Endothelial cell of umbilical vein (primary cell): Measurements from ENCODE around the gene ETS1. TPM values are rescaled to one million over a fixed set of nuclear protein-coding genes. Genes with fewer than 3 reads are reported as not detected.

Source experiments
- BruUV-seq: library from RNA; stranded (reverse); fragments of 400-500 nt; replicated peaks from 2 replicates; lab custom pipeline; 2021; lab: Mats Ljungman, UMichigan
- CTCF ChIA-PET: fragments of 300-600, 350-600 bp; sonication (Branson Sonifier 250); formaldehyde crosslinking; loops from one replicate; lab custom pipeline; 2021; ENCODE audit warnings: antibody characterized with exemption, inconsistent platforms; lab: Charles Lee
- POLR2A ChIA-PET: fragments of 300-600, 350-600 bp; sonication (Branson Sonifier 250); formaldehyde crosslinking; loops from one replicate; lab custom pipeline; 2021; ENCODE audit warnings: antibody characterized with exemption, inconsistent platforms; lab: Charles Lee
- DNase-seq: peaks from one replicate; pipeline ENCODE4 v3.0.0-alpha.2; 2011; ENCODE audit warnings: low read depth, low spot score
- FAIRE-seq: peaks from 2 replicates; lab custom pipeline; 2011; peaks lifted over from hg19 to GRCh38; lab: Jason Lieb, UNC
- H2AFZ ChIP-seq: 2 replicates; pipeline ENCODE4 v1.6.0; 2012; ENCODE audit warnings: low read depth, low read length, control low read depth, inconsistent platforms
- H3K27ac ChIP-seq: 2 replicates; pipeline ENCODE4 v1.5.1; 2011; ENCODE audit warnings: low read depth, mild to moderate bottlenecking, control low read depth, low read length, moderate library complexity; ENCODE audit not compliant: insufficient read depth
- H3K27me3 ChIP-seq, 2 experiments: 2 replicates each; pipeline versions ENCODE4 v1.6.0 to v1.6.1; 2011; ENCODE audit warnings: low read length in 2 of 2, mixed read lengths in 1 of 2; ENCODE audit not compliant: control insufficient read depth in 2 of 2, insufficient read depth in 2 of 2
- H3K36me3 ChIP-seq, 2 experiments: 2 replicates in 1 of 2; 3 replicates in 1 of 2; pipeline ENCODE4 v1.5.1; 2011; ENCODE audit warnings: low read length in 2 of 2, mild to moderate bottlenecking in 1 of 2, moderate library complexity in 1 of 2; ENCODE audit not compliant: control insufficient read depth in 2 of 2, insufficient read depth in 2 of 2; ENCODE audit errors: extremely low read depth in 1 of 2
- H3K4me1 ChIP-seq: 3 replicates; pipeline ENCODE4 v1.5.1; 2011; ENCODE audit warnings: mild to moderate bottlenecking, low read length; ENCODE audit not compliant: control insufficient read depth, insufficient read depth; ENCODE audit errors: extremely low read depth
- H3K4me2 ChIP-seq: 2 replicates; pipeline ENCODE4 v1.6.1; 2011; ENCODE audit warnings: low read length, control low read depth, mixed read lengths; ENCODE audit not compliant: insufficient read depth
- H3K4me3 ChIP-seq, 3 experiments: fragments of 200-600 bp in 1 of 3; sonication (generic), shearing (Covaris generic) in 1 of 3; replicated peaks in 1 of 3; 2 replicates each; pipeline ENCODE4 v1.5.1; 2011 to 2016; ENCODE audit warnings: control low read depth in 3 of 3, low read length in 3 of 3, mild to moderate bottlenecking in 2 of 3, inconsistent platforms in 1 of 3, low read depth in 1 of 3, moderate library complexity in 1 of 3; ENCODE audit not compliant: insufficient read depth in 1 of 3
- H3K79me2 ChIP-seq: 2 replicates; pipeline ENCODE4 v1.6.0; 2012; ENCODE audit warnings: low read length, inconsistent platforms; ENCODE audit not compliant: control insufficient read depth, insufficient read depth
- H3K9ac ChIP-seq: replicated peaks from 2 replicates; pipeline ENCODE3; 2011; ENCODE audit warnings: low read length, control low read depth; ENCODE audit not compliant: insufficient read depth; ENCODE audit errors: extremely low read depth
- H3K9me1 ChIP-seq: replicated peaks from 3 replicates; pipeline ENCODE4 v1.6.0; 2011; ENCODE audit warnings: mild to moderate bottlenecking, low read length; ENCODE audit not compliant: control insufficient read depth, insufficient read depth; ENCODE audit errors: extremely low read depth
- H3K9me3 ChIP-seq: replicated peaks from 2 replicates; pipeline ENCODE4 v1.5.1; 2012; ENCODE audit warnings: low read length, inconsistent platforms; ENCODE audit not compliant: control insufficient read depth, insufficient read depth
- H4K20me1 ChIP-seq: replicated peaks from 2 replicates; pipeline ENCODE3; 2011; ENCODE audit warnings: mild to moderate bottlenecking, low read length; ENCODE audit not compliant: control insufficient read depth, insufficient read depth; ENCODE audit errors: extremely low read depth
- CTCF ChIP-seq, 2 donors: IDR thresholded peaks; 1 replicate in 1 of 2; 2 replicates in 1 of 2; pipeline ENCODE4 v1.5.1; 2011; ENCODE audit warnings: low read length in 2 of 2, mild to moderate bottlenecking in 2 of 2, moderate library complexity in 2 of 2, control low read depth in 1 of 2, inconsistent platforms in 1 of 2, low read depth in 1 of 2; ENCODE audit not compliant: insufficient read depth in 1 of 2; ENCODE audit errors: extremely low read depth in 1 of 2
- EZH2 ChIP-seq: IDR thresholded peaks from 2 replicates; pipeline ENCODE4 v1.6.1; 2012; ENCODE audit warnings: borderline replicate concordance, low read depth, mild to moderate bottlenecking, moderate library complexity, low read length, inconsistent platforms; ENCODE audit not compliant: severe bottlenecking
- FOS ChIP-seq: IDR thresholded peaks from 2 replicates; pipeline ENCODE4 v1.6.1; 2011; ENCODE audit warnings: mild to moderate bottlenecking, low read length, moderate library complexity, borderline replicate concordance; ENCODE audit not compliant: insufficient read depth
- GATA2 ChIP-seq: IDR thresholded peaks from 2 replicates; pipeline ENCODE4 v1.7.0; 2011; ENCODE audit warnings: low read depth, mild to moderate bottlenecking, moderate library complexity, mixed read lengths, low read length; ENCODE audit not compliant: insufficient read length, insufficient read depth
- JUN ChIP-seq: IDR thresholded peaks from 2 replicates; pipeline ENCODE4 v1.6.1; 2011; ENCODE audit warnings: borderline replicate concordance, low read depth; ENCODE audit not compliant: insufficient read length, insufficient read depth
- MAX ChIP-seq: IDR thresholded peaks from 2 replicates; pipeline ENCODE4 v1.6.1; 2011; ENCODE audit not compliant: insufficient read depth, insufficient read length
- MYC ChIP-seq: IDR thresholded peaks from one replicate; pipeline ENCODE4 v1.6.1; 2011; ENCODE audit warnings: mild to moderate bottlenecking, low read depth, low read length
- POLR2A ChIP-seq: IDR thresholded peaks from 2 replicates; pipeline ENCODE4 v1.6.1; 2012; ENCODE audit warnings: low read depth, mild to moderate bottlenecking, control low read depth, low read length
- POLR2AphosphoS5 ChIP-seq: IDR thresholded peaks from 2 replicates; pipeline ENCODE4 v1.6.1; 2012; ENCODE audit warnings: low read depth, mild to moderate bottlenecking, control low read depth, low read length, moderate library complexity; ENCODE audit not compliant: insufficient read depth
- dilution Hi-C: fragments of 300-500 bp; cut with MboI; formaldehyde crosslinking; loops from one replicate; pipeline ENCODE4 v1.15.0; 2019; ENCODE audit warnings: low sequenced_read_pairs; ENCODE audit not compliant: extremely low pct_ligation_motif_present
- intact Hi-C: fragments of 100-400 bp; cut with micrococcal nuclease; formaldehyde crosslinking; loops from one replicate; pipeline ENCODE4 v1.10.0; 2022
- polyA plus RNA-seq, 4 experiments: library from polyadenylated mRNA; depleted of rRNA in 3 of 4; stranded (reverse) in 3 of 4; unstranded in 1 of 4; fragments of >200 nt; gene quantifications; 2 replicates each; pipeline versions ENCODE4 v1.2.1 to v1.2.3, GENCODE V29; 2011 to 2012; ENCODE audit warnings: missing spikeins in 1 of 4
- total RNA-seq: library from RNA; stranded (reverse); gene quantifications from 2 replicates; pipeline ENCODE4 v1.2.3, GENCODE V29; 2021

The ETS1 gene
- total and polyA plus RNA-seq, 2 donors (not counting 3 experiments of a cell fraction or from before 2014, with no cell fraction given) = 34.2 to 115 TPM

GRCh38 chr11:128628686-128629085 is 41.3 kb upstream of the ETS1 start:
- Histone ChIP-seq H4K20me1 (no peaks in the 10 kb centered on the region), H3K9me3 (no peaks in the 10 kb centered on the region), H3K27me3 (no peaks in the 10 kb centered on the region), H2AFZ (no peak overlapping the region), H3K4me3 (no peak overlapping the region), H3K9ac (no peak overlapping the region), H3K4me1 (peaks cover 8% of the 10 kb centered on the region), H3K36me3 (no peaks in the 10 kb centered on the region), H3K79me2 (no peaks in the 10 kb centered on the region), H3K27ac (no peak overlapping the region), H3K9me1 (no peaks in the 10 kb centered on the region), H3K4me2 (no peak overlapping the region)
- ChIA-PET POLR2A (interaction anchor here (1.3 kb wide), 1 partner anchor 338 kb away, joined by 4 read pairs; no protein-coding TSS in a partner anchor), CTCF (interaction anchor here (0.7 to 6.8 kb wide), 14 partner anchors 18 to 457 kb away, joined by 3 to 145 read pairs (median 4); partner anchors contain the start of gene ETS1)
- BruUV-seq = no TSS peak
- FAIRE-seq (no peak), DNase-seq (no peak)
- dilution Hi-C loops = loop anchor here (25.0 kb wide), 3 partner anchors 316 to 591 kb away; no protein-coding TSS in a partner anchor
- TF ChIP-seq JUN = no peak
- no peak for TF ChIP-seq CTCF (IDR thresholded peaks at IDR 0.05; ENCODE audit: extremely low read depth in 1 of 2, insufficient read depth in 1 of 2, low read depth in 1 of 2, low read length in 2 of 2)
- intact Hi-C loops = no loop called here

- no peak for FAIRE-seq
- intact Hi-C loops = no loop called here
- H3K9me1 ChIP-seq = no peaks in the 10 kb centered on the region
- no peaks in the 10 kb centered on the region for H4K20me1 ChIP-seq
- H3K79me2 ChIP-seq = no peaks in the 10 kb centered on the region
- TF ChIP-seq EZH2 = no peak
- TF ChIP-seq CTCF (IDR thresholded peaks at IDR 0.05; ENCODE audit: extremely low read depth in 1 of 2, insufficient read depth in 1 of 2, low read depth in 1 of 2, low read length in 2 of 2) = no peak
- no peak for TF ChIP-seq FOS
- no peak for TF ChIP-seq GATA2
- no peak for TF ChIP-seq POLR2A
- no peak for TF ChIP-seq JUN
- no peak for TF ChIP-seq MYC
- TF ChIP-seq POLR2AphosphoS5 = no peak
- TF ChIP-seq MAX = no peak
- H3K9ac ChIP-seq = no peak overlapping the region
- BruUV-seq = no TSS peak
- H3K27me3 ChIP-seq = no peaks in the 10 kb centered on the region
- CTCF ChIA-PET = interaction anchor here (0.7 to 6.8 kb wide), 12 partner anchors 52 to 456 kb away, joined by 3 to 145 read pairs (median 4); no protein-coding TSS in a partner anchor
- no peak overlapping the region for H3K4me2 ChIP-seq
- no peak overlapping the region for H2AFZ ChIP-seq
- DNase-seq = no peak
- POLR2A ChIA-PET = interaction anchor here (1.3 kb wide), 1 partner anchor 338 kb away, joined by 4 read pairs; no protein-coding TSS in a partner anchor
- no peaks in the 10 kb centered on the region for H3K9me3 ChIP-seq
- no peak overlapping the region for H3K27ac ChIP-seq
- no peak overlapping the region for H3K4me3 ChIP-seq
- dilution Hi-C loops = loop anchor here (25.0 kb wide), 3 partner anchors 316 to 591 kb away; no protein-coding TSS in a partner anchor
- peaks cover 8% of the 10 kb centered on the region for H3K4me1 ChIP-seq
- H3K36me3 ChIP-seq = no peaks in the 10 kb centered on the region
Observed at GRCh38 chr11:128628325-128628673, 40.9 kb upstream of the ETS1 start.
